HCT116 (cell line): ENCODE data around the gene SNAPC2. TPM values are rescaled to one million over a fixed set of nuclear protein-coding genes. Genes with fewer than 3 reads are reported as not detected.

Experiments used
- ATAC-seq: fragments of 200-7000 bp; cut with Tn5 transposase; 2 replicates; pipeline ENCODE4 v1.9.1; 2020; ENCODE audit warnings: mild to moderate bottlenecking, moderate library complexity
- BruUV-seq: library from RNA; stranded (reverse); fragments of 400-500 nt; replicated peaks from 2 replicates; lab custom pipeline; 2021; lab: Mats Ljungman, UMichigan
- CTCF ChIA-PET: fragments of 300-600 bp; sonication (Branson Sonifier 250); formaldehyde crosslinking; loops from one replicate; lab custom pipeline; 2021; ENCODE audit warnings: antibody characterized with exemption; lab: Charles Lee
- POLR2A ChIA-PET: fragments of 300-600, 350-600 bp; sonication (Branson Sonifier 250); formaldehyde crosslinking; loops from one replicate; lab custom pipeline; 2021; ENCODE audit warnings: antibody characterized with exemption; lab: Charles Lee
- RAD21 ChIA-PET, 2 experiments: fragments of 300-600 bp; sonication (Branson Sonifier 250); formaldehyde crosslinking; loops; one replicate each; lab custom pipeline; 2023; ENCODE audit warnings: low total read pairs in 2 of 2; ENCODE audit not compliant: uncharacterized antibody in 2 of 2, unreplicated experiment in 2 of 2, low non-redundant PET in 1 of 2; lab: Charles Lee
- DNase-seq: peaks from one replicate; pipeline ENCODE4 v3.0.0-alpha.2; 2010; ENCODE audit warnings: low read depth, low spot score
- H2AFZ ChIP-seq: fragments of 200-600 bp; shearing (Covaris generic), sonication (generic); 2 replicates; pipeline ENCODE4 v1.6.1; 2017; ENCODE audit warnings: low read depth, mixed run types, mixed read lengths, antibody characterized with exemption, low read length; ENCODE audit not compliant: poor library complexity, severe bottlenecking
- H3K27ac ChIP-seq: 2 replicates; pipeline ENCODE4 v1.5.1; 2012; ENCODE audit warnings: low read depth, low read length
- H3K27me3 ChIP-seq: fragments of 200-600 bp; sonication (generic); 2 replicates; pipeline ENCODE4 v1.6.1; 2016; ENCODE audit warnings: mixed run types, low read length, mixed read lengths; ENCODE audit not compliant: insufficient read depth
- H3K36me3 ChIP-seq, 2 experiments: fragments of 200-500 bp in 1 of 2; fragments of 200-600 bp in 1 of 2; sonication (Bioruptor generic) in 1 of 2; sonication (generic) in 1 of 2; 2 replicates each; pipeline versions ENCODE4 v1.5.1 to v1.6.1; 2014 to 2016; ENCODE audit warnings: low read length in 2 of 2, inconsistent platforms in 1 of 2, mixed read lengths in 1 of 2, mixed run types in 1 of 2; ENCODE audit not compliant: insufficient read depth in 2 of 2, control insufficient read depth in 1 of 2
- H3K4me1 ChIP-seq, 2 experiments: fragments of 200-600 bp in 1 of 2; sonication (generic) in 1 of 2; 2 replicates each; pipeline versions ENCODE4 v1.5.1 to v1.6.1; 2012 to 2017; ENCODE audit warnings: low read length in 2 of 2, inconsistent platforms in 1 of 2, mild to moderate bottlenecking in 1 of 2, mixed read lengths in 1 of 2, mixed run types in 1 of 2, moderate library complexity in 1 of 2; ENCODE audit not compliant: insufficient read depth in 2 of 2, control insufficient read depth in 1 of 2
- H3K4me2 ChIP-seq: fragments of 200-600 bp; sonication (generic); 2 replicates; pipeline ENCODE4 v1.6.1; 2017; ENCODE audit warnings: mixed run types, low read length, mixed read lengths
- H3K4me3 ChIP-seq, 2 experiments: fragments of 200-600 bp in 1 of 2; sonication (generic) in 1 of 2; replicated peaks in 1 of 2; 2 replicates each; pipeline ENCODE4 v1.5.1; 2011 to 2016; ENCODE audit warnings: low read length in 2 of 2, control low read depth in 1 of 2, low read depth in 1 of 2, mild to moderate bottlenecking in 1 of 2, mixed read lengths in 1 of 2, mixed run types in 1 of 2
- H3K79me2 ChIP-seq: fragments of 200-600 bp; sonication (generic); 2 replicates; pipeline ENCODE4 v1.6.1; 2017; ENCODE audit warnings: mild to moderate bottlenecking, mixed run types, low read length, moderate library complexity, mixed read lengths; ENCODE audit not compliant: insufficient read depth
- H3K9ac ChIP-seq: fragments of 200-600 bp; sonication (generic); 2 replicates; pipeline ENCODE4 v1.6.1; 2016; ENCODE audit warnings: low read length, mixed read lengths
- H3K9me2 ChIP-seq: fragments of 200-600 bp; sonication (generic), shearing (Covaris generic); 2 replicates; pipeline ENCODE4 v1.6.1; 2017; ENCODE audit warnings: mixed run types, mild to moderate bottlenecking, moderate library complexity; ENCODE audit not compliant: insufficient read depth
- H3K9me3 ChIP-seq, 2 experiments: fragments of 200-500 bp in 1 of 2; fragments of 200-600 bp in 1 of 2; sonication (Bioruptor generic) in 1 of 2; sonication (generic) in 1 of 2; 2 replicates each; pipeline ENCODE4 v1.6.1; 2014 to 2017; ENCODE audit warnings: low read length in 2 of 2, mixed read lengths in 2 of 2, inconsistent platforms in 1 of 2, low read depth in 1 of 2, mild to moderate bottlenecking in 1 of 2, mixed run types in 1 of 2, moderate library complexity in 1 of 2; ENCODE audit not compliant: control insufficient read depth in 1 of 2, insufficient read depth in 1 of 2
- H4K20me1 ChIP-seq: fragments of 200-600 bp; sonication (generic), shearing (Covaris generic); 2 replicates; pipeline ENCODE4 v1.6.1; 2017; ENCODE audit warnings: mixed run types, mild to moderate bottlenecking, moderate library complexity; ENCODE audit not compliant: insufficient read depth
- CBX3 ChIP-seq: IDR thresholded peaks from 2 replicates; pipeline ENCODE4 v1.6.1; 2012; ENCODE audit warnings: low read depth
- EGR1 ChIP-seq: IDR thresholded peaks from 2 replicates; pipeline ENCODE4 v1.6.1; 2012; ENCODE audit warnings: low read depth
- ELF1 ChIP-seq: IDR thresholded peaks from 2 replicates; pipeline ENCODE4 v1.6.1; 2012; ENCODE audit warnings: low read depth, borderline replicate concordance
- EZH2 ChIP-seq: fragments of 200-600 bp; sonication (generic); IDR thresholded peaks from 2 replicates; pipeline ENCODE4 v1.6.1; 2017; ENCODE audit warnings: antibody characterized with exemption, mixed run types
- EZH2phosphoT487 ChIP-seq: fragments of 200-600 bp; IDR thresholded peaks from 2 replicates; pipeline ENCODE4 v1.6.1; 2018; ENCODE audit warnings: antibody characterized with exemption, borderline replicate concordance
- POLR2AphosphoS5 ChIP-seq: IDR thresholded peaks from 2 replicates; pipeline ENCODE4 v1.6.1; 2011; ENCODE audit warnings: mild to moderate bottlenecking, low read depth, low read length, moderate library complexity
- RAD21 ChIP-seq: IDR thresholded peaks from 2 replicates; pipeline ENCODE4 v1.6.1; 2012; ENCODE audit warnings: low read depth, mild to moderate bottlenecking
- SIN3A ChIP-seq: IDR thresholded peaks from 2 replicates; pipeline ENCODE4 v1.6.1; 2012; ENCODE audit warnings: low read depth
- SP1 ChIP-seq: IDR thresholded peaks from 2 replicates; pipeline ENCODE4 v1.6.1; 2012; ENCODE audit warnings: low read depth
- SRF ChIP-seq: IDR thresholded peaks from 2 replicates; pipeline ENCODE4 v1.6.1; 2012; ENCODE audit warnings: low read depth
- YY1 ChIP-seq: IDR thresholded peaks from 2 replicates; pipeline ENCODE4 v1.6.1; 2011; ENCODE audit warnings: low read length, low read depth, moderate library complexity, mild to moderate bottlenecking; ENCODE audit not compliant: insufficient replicate concordance; ENCODE audit errors: extremely low read depth
- ZFX ChIP-seq: fragments of 450-650 bp; IDR thresholded peaks from 2 replicates; pipeline ENCODE4 v1.6.1; 2017
- ZNF274 ChIP-seq: fragments of 200-500 bp; sonication (Bioruptor generic); IDR thresholded peaks from 2 replicates; pipeline ENCODE4 v1.6.1; 2014; ENCODE audit warnings: mild to moderate bottlenecking, low read depth, low read length, inconsistent platforms
- intact Hi-C: fragments of 100-400 bp; cut with micrococcal nuclease; formaldehyde crosslinking; loops from 2 replicates; pipeline ENCODE4 v1.10.0; 2022
- total RNA-seq: library from RNA; stranded (reverse); gene quantifications from one replicate; pipeline ENCODE4 v1.2.1, GENCODE V29; 2021; ENCODE audit not compliant: unreplicated experiment
- TF ChIP-seq, protein P1 (sequence below): IDR thresholded peaks from 2 replicates; pipeline ENCODE4 v1.6.1; 2012
- TF ChIP-seq, protein P2 (sequence below): IDR thresholded peaks from 2 replicates; pipeline ENCODE4 v1.6.1; 2011; ENCODE audit warnings: mild to moderate bottlenecking, low read length, moderate library complexity; ENCODE audit not compliant: insufficient replicate concordance; ENCODE audit errors: extremely low read depth
- TF ChIP-seq, protein P3 (sequence below): IDR thresholded peaks from 2 replicates; pipeline ENCODE4 v1.6.1; 2012
- TF ChIP-seq, protein P4 (sequence below): IDR thresholded peaks from 2 replicates; pipeline ENCODE4 v1.6.1; 2012; ENCODE audit warnings: low read depth

Gene SNAPC2
- total RNA-seq, 1 experiment from 2014 or later = 42.9 TPM

DNA sequence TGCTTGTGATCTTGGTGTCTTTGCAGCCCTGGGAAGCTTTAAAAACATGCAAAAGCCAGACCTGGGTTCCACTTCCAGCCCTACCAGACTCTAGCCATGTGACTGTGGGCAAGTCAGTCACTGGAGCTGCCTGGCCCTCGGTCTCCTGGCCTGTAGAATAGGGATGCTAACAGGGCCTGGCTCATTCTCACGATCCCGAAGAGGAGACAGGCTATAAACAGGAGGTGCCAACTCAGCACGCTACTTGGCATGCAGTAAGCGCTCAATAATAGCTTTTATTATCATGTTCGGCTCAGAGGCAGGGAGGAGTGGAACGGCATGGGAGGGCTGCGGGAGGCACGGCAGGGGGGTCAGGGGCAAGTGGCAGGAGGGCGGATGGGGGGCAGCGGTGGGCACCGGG lies 4.1 kb downstream of the SNAPC2 start:
- no peak overlapping the region for H3K4me2 ChIP-seq
- no peaks in the 10 kb centered on the region for H3K27me3 ChIP-seq
- H3K4me1 ChIP-seq = peaks cover 19 to 53% of the 10 kb centered on the region in 2 experiments
- H3K9me3 ChIP-seq = no peaks in the 10 kb centered on the region
- H3K9ac ChIP-seq = no peak overlapping the region
- H2AFZ ChIP-seq = no peak overlapping the region
- DNase-seq (no peak), ATAC-seq (no peak)
- H3K4me3 ChIP-seq = no peak overlapping the region
- H4K20me1 ChIP-seq = no peaks in the 10 kb centered on the region
- no peaks in the 10 kb centered on the region for H3K9me2 ChIP-seq
- no TSS peak for BruUV-seq
- ChIA-PET CTCF (interaction anchor here (1.2 kb wide), 1 partner anchor 55 kb away, joined by 6 read pairs; no protein-coding TSS in a partner anchor), RAD21 (no interaction called here), POLR2A (no interaction called here)
- H3K27ac ChIP-seq = peak overlapping the region; percentile 16; the same call in 1 of the 2 replicates
- intact Hi-C loops = loop anchor here (5.0 kb wide), 1 partner anchor 72 kb away; no protein-coding TSS in a partner anchor
- peaks cover 0 to 12% of the 10 kb centered on the region in 2 experiments; a peak in 3 of 4 replicates for H3K36me3 ChIP-seq
- TF ChIP-seq SP1 = no peak
- no peak for TF ChIP-seq ZFX
- no peak for TF ChIP-seq ZNF274
- TF ChIP-seq, protein P1, sequence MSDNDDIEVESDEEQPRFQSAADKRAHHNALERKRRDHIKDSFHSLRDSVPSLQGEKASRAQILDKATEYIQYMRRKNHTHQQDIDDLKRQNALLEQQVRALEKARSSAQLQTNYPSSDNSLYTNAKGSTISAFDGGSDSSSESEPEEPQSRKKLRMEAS = no peak
- TF ChIP-seq ELF1 = no peak
- TF ChIP-seq CBX3 = no peak
- no peak for TF ChIP-seq SRF
- no peak for TF ChIP-seq RAD21
- TF ChIP-seq, protein P2, sequence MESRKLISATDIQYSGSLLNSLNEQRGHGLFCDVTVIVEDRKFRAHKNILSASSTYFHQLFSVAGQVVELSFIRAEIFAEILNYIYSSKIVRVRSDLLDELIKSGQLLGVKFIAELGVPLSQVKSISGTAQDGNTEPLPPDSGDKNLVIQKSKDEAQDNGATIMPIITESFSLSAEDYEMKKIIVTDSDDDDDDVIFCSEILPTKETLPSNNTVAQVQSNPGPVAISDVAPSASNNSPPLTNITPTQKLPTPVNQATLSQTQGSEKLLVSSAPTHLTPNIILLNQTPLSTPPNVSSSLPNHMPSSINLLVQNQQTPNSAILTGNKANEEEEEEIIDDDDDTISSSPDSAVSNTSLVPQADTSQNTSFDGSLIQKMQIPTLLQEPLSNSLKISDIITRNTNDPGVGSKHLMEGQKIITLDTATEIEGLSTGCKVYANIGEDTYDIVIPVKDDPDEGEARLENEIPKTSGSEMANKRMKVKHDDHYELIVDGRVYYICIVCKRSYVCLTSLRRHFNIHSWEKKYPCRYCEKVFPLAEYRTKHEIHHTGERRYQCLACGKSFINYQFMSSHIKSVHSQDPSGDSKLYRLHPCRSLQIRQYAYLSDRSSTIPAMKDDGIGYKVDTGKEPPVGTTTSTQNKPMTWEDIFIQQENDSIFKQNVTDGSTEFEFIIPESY = no peak
- TF ChIP-seq SIN3A = no peak
- no peak for TF ChIP-seq EZH2
- TF ChIP-seq, protein P3, sequence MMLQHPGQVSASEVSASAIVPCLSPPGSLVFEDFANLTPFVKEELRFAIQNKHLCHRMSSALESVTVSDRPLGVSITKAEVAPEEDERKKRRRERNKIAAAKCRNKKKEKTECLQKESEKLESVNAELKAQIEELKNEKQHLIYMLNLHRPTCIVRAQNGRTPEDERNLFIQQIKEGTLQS = no peak
- no peak for TF ChIP-seq EGR1
- TF ChIP-seq POLR2AphosphoS5 = no peak
- TF ChIP-seq, protein P4, sequence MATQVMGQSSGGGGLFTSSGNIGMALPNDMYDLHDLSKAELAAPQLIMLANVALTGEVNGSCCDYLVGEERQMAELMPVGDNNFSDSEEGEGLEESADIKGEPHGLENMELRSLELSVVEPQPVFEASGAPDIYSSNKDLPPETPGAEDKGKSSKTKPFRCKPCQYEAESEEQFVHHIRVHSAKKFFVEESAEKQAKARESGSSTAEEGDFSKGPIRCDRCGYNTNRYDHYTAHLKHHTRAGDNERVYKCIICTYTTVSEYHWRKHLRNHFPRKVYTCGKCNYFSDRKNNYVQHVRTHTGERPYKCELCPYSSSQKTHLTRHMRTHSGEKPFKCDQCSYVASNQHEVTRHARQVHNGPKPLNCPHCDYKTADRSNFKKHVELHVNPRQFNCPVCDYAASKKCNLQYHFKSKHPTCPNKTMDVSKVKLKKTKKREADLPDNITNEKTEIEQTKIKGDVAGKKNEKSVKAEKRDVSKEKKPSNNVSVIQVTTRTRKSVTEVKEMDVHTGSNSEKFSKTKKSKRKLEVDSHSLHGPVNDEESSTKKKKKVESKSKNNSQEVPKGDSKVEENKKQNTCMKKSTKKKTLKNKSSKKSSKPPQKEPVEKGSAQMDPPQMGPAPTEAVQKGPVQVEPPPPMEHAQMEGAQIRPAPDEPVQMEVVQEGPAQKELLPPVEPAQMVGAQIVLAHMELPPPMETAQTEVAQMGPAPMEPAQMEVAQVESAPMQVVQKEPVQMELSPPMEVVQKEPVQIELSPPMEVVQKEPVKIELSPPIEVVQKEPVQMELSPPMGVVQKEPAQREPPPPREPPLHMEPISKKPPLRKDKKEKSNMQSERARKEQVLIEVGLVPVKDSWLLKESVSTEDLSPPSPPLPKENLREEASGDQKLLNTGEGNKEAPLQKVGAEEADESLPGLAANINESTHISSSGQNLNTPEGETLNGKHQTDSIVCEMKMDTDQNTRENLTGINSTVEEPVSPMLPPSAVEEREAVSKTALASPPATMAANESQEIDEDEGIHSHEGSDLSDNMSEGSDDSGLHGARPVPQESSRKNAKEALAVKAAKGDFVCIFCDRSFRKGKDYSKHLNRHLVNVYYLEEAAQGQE = no peak
- no peak for TF ChIP-seq YY1
- TF ChIP-seq EZH2phosphoT487 = no peak
- H3K79me2 ChIP-seq = peaks cover under 1% of the 10 kb centered on the region; the same call in 1 of the 2 replicates
